SKM-1 treated with dmso at 0.1 percent for 144 hours (cell line): ENCODE measurements around the gene PROB1.
A peak's percentile ranks its signal among the peaks of the same experiment; 100 is the strongest.
"Not testable (repeated sequence)": the region's sequence is repeated elsewhere in the genome, so short reads cannot be mapped to it uniquely, and the experiment has no call there.

Experiments
- DNase-seq: peaks from one replicate; lab custom pipeline; 2025; ENCODE audit not compliant: unreplicated experiment; lab: John Stamatoyannopoulos, UW

PROB1 gene

GRCh38 chr5:139393497-139394122 lies 1.3 kb downstream of the PROB1 start:
- DNase-seq = no peak

- DNase-seq = peak; percentile 80
Measured at GRCh38 chr5:139392678-139393496, 2.0 kb downstream of the PROB1 start.

- no peak for DNase-seq
Measured at GRCh38 chr5:139392324-139392677, 2.6 kb downstream of the PROB1 start.

- DNase-seq = no peak
Measured at GRCh38 chr5:139391570-139392323, 3.2 kb downstream of the PROB1 start.

- DNase-seq = no peak
Measured at GRCh38 chr5:139390639-139391569, 4.0 kb downstream of the PROB1 start.

GRCh38 chr5:139389701-139390638 lies 4.9 kb downstream of the PROB1 start, which contains the start of gene MZB1:
Gene MZB1, minus strand, starts transcription at chr5:139389913. Its CDS starts 57 bp downstream, at chr5:139389856.
- DNase-seq = no peak

- DNase-seq = no peak
Measured at GRCh38 chr5:139388198-139388821, 6.6 kb downstream of the PROB1 start.

- DNase-seq = no peak
Measured at GRCh38 chr5:139387611-139388197, 7.2 kb downstream of the PROB1 start.

- DNase-seq = not testable (repeated sequence)
Measured at GRCh38 chr5:139386956-139387355, 7.9 kb downstream of the PROB1 start.

- DNase-seq = peak; percentile 79
Measured at GRCh38 chr5:139386050-139386438, 8.9 kb downstream of the PROB1 start.

- DNase-seq = peak; percentile 56
Measured at GRCh38 chr5:139385061-139386049, 9.5 kb downstream of the PROB1 start.

- no peak for DNase-seq
Measured at GRCh38 chr5:139384591-139385051, 10.3 kb downstream of the PROB1 start.

GRCh38 chr5:139383993-139384590 lies 10.8 kb downstream of the PROB1 start:
- DNase-seq = no peak

- DNase-seq = no peak
Measured at GRCh38 chr5:139383275-139383992, 11.5 kb downstream of the PROB1 start, which contains the start of gene SLC23A1. Gene SLC23A1, minus strand, starts transcription at chr5:139383297. Its CDS starts 44 bp downstream, at chr5:139383253.

- DNase-seq = no peak
Measured at GRCh38 chr5:139382807-139383206, 12.1 kb downstream of the PROB1 start.
